ENCODE results near the gene IRX1. TPM values are rescaled to one million over a fixed set of nuclear protein-coding genes. Genes with fewer than 3 reads are reported as not detected.

IRX1 gene
- total RNA-seq, 2 donors from 2014 or later: not detected

DNA sequence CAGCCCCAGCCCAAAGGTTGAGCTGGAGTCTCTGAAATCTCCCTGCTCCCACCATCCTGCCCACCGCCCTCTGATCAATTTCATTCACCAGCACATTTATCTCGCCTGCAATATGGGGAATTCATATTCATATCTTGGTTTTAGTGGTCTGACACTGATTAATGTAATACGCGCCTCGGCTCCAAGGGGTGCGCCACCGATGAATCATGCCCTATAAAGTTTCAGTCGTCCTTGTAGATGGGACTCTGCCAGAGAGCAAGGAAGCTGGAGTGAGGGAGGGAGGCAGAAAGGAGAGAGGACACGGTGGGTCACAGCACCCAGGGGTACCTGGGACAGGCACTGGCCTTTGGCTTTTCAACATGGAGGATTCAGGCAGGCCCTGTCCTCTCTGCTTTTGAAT is 8.9 kb downstream of the IRX1 start:
- H3K4me3 Mint-ChIP-seq: no peak overlapping the region
- no peak overlapping the region for H3K27ac Mint-ChIP-seq
- DNase-seq (no peak), ATAC-seq (replicated peaks in 1 of 2) (no peak)
- peaks cover 0 to 3% of the 10 kb centered on the region in 2 donors for H3K9me3 Mint-ChIP-seq
- H3K27me3 Mint-ChIP-seq (ENCODE audit: low read depth): peaks cover 63% of the 10 kb centered on the region
- peaks cover 5 to 9% of the 10 kb centered on the region in 2 donors for H3K36me3 Mint-ChIP-seq (ENCODE audit: insufficient read depth in 2 of 2)
- H3K4me1 Mint-ChIP-seq (ENCODE audit: low read depth): no peaks in the 10 kb centered on the region

- H3K4me1 Mint-ChIP-seq (ENCODE audit: low read depth): no peaks in the 10 kb centered on the region
- no peak overlapping the region for H3K27ac Mint-ChIP-seq
- no peak for ATAC-seq (replicated peaks in 1 of 2)
- no peak overlapping the region for H3K4me3 Mint-ChIP-seq
- no peak for DNase-seq
- peaks cover 0 to 3% of the 10 kb centered on the region in 2 donors for H3K9me3 Mint-ChIP-seq
- H3K36me3 Mint-ChIP-seq (ENCODE audit: insufficient read depth in 2 of 2): peaks cover 5 to 9% of the 10 kb centered on the region in 2 donors
- peaks cover 63% of the 10 kb centered on the region for H3K27me3 Mint-ChIP-seq (ENCODE audit: low read depth)
Observed at GRCh38 chr5:3605298-3606010, 9.8 kb downstream of the IRX1 start.

GRCh38 chr5:3606121-3606831 is 10.6 kb downstream of the IRX1 start:
- no peak overlapping the region for H3K27ac Mint-ChIP-seq
- no peak for DNase-seq
- no peak overlapping the region for H3K4me3 Mint-ChIP-seq
- no peaks in the 10 kb centered on the region for H3K4me1 Mint-ChIP-seq (ENCODE audit: low read depth)
- peaks cover 5 to 8% of the 10 kb centered on the region in 2 donors for H3K36me3 Mint-ChIP-seq (ENCODE audit: insufficient read depth in 2 of 2)
- peaks cover 0 to 3% of the 10 kb centered on the region in 2 donors for H3K9me3 Mint-ChIP-seq
- H3K27me3 Mint-ChIP-seq (ENCODE audit: low read depth): peaks cover 60% of the 10 kb centered on the region
- ATAC-seq (replicated peaks in 1 of 2): no peak

DNA sequence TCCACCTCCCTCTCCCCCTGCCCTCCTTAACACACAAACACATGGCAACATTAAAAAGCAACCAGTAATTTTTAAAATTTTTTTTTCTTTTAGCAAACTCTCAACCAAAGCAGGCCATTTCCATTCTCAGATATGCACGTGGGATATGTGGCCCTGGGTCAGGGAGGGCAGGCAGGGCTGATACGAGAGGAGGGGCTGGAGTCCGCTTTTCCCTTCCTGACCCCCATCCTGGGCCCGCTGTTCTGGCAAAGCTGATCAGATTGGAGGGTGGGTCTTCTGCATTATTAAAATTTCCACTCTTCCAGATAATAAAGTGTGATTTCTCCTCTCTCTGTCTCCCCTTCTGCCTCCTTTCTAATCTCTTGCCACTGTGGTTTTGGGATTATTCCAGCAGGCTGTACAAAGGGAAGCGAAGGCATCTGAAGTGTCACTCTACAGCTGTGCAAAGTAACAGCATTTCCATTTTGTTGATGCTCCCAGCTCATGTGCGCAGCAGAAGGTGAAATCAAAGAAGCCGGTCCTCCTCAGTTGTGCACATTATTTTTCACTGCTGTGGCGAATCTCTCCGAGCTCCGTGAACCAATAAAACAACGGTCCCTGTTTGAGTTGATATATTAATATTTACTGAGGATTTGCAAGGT is 12.0 kb downstream of the IRX1 start:
- peaks cover 2 to 3% of the 10 kb centered on the region in 2 donors for H3K36me3 Mint-ChIP-seq (ENCODE audit: insufficient read depth in 2 of 2)
- H3K4me3 Mint-ChIP-seq: no peak overlapping the region
- no peaks in the 10 kb centered on the region for H3K4me1 Mint-ChIP-seq (ENCODE audit: low read depth)
- H3K9me3 Mint-ChIP-seq: peaks cover 0 to 2% of the 10 kb centered on the region in 2 donors
- DNase-seq (no peak), ATAC-seq (replicated peaks in 1 of 2) (no peak)
- no peak overlapping the region for H3K27ac Mint-ChIP-seq
- H3K27me3 Mint-ChIP-seq (ENCODE audit: low read depth): peaks cover 49% of the 10 kb centered on the region

DNA sequence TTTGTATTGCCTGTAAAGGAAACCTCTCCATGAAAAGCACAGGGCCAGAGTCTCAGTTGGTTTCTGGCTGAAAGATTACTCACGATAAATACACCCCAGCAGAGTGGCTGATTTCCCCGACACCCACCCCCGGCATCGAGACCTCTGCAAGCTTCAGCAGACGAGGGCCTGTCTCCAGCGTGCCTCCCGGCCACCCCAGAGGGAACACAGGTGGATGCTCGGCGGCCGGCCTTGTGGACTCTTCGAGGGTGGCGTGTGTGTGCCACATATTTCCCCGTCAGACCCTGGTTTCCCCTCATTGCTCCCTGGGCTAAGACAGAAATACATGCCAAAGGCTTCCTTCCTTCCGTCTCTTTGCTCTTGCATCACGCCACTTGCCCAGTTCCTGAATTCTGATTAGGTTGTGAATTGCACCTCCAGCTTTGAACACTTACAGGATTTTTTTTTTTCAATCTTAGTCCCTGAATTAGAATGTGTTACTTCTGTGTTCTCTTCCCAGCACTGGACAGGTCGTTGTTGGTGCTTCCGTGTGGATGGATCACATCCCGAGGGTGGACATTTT is 13.6 kb downstream of the IRX1 start:
- DNase-seq (no peak), ATAC-seq (replicated peaks in 1 of 2) (no peak)
- Mint-ChIP-seq H3K4me3 (no peak overlapping the region), H3K9me3 (peaks cover 0 to 2% of the 10 kb centered on the region in 2 donors), H3K27me3 (ENCODE audit: low read depth) (peaks cover 38% of the 10 kb centered on the region), H3K27ac (no peak overlapping the region), H3K4me1 (ENCODE audit: low read depth) (no peaks in the 10 kb centered on the region), H3K36me3 (ENCODE audit: insufficient read depth in 2 of 2) (peaks cover 0 to 3% of the 10 kb centered on the region in 2 donors)

DNA sequence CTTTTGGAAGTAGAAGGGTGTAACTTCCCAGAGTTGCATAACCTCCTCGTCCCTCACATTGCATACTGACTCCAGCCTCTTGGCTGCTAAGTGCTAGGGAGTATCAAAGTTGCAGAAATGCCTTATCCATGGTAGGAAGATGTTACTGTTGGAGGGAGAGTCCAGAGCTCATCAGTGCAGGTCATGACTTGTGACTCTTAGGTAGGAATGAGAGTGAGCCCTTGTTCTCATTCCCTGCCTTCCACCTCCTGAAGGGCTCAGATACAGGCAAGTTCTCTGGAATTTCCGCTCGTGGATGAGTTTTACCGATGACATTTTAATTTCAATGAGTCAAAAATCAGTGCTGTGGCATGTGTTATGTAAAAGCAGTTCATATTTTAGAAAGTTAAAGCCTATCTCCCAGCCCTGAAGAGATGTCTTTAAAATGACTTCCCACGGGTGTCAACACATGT is 17.0 kb downstream of the IRX1 start:
- Mint-ChIP-seq H3K4me1 (ENCODE audit: low read depth) (no peaks in the 10 kb centered on the region), H3K36me3 (ENCODE audit: insufficient read depth in 2 of 2) (no peaks in the 10 kb centered on the region)

GRCh38 chr5:3613726-3614125 is 18.1 kb downstream of the IRX1 start:
- Mint-ChIP-seq H3K36me3 (ENCODE audit: insufficient read depth in 2 of 2) (no peaks in the 10 kb centered on the region), H3K27ac (no peak overlapping the region), H3K9me3 (peaks cover 0 to 2% of the 10 kb centered on the region in 2 donors), H3K27me3 (ENCODE audit: low read depth) (peaks cover 9% of the 10 kb centered on the region), H3K4me3 (no peak overlapping the region), H3K4me1 (ENCODE audit: low read depth) (no peaks in the 10 kb centered on the region)
- ATAC-seq (replicated peaks in 1 of 2) (no peak), DNase-seq (no peak)

More for the DNA sequence above, 17.0 kb downstream of the IRX1 start:
- ATAC-seq (replicated peaks in 1 of 2) (no peak), DNase-seq (no peak)
- no peak overlapping the region for H3K27ac Mint-ChIP-seq
- H3K27me3 Mint-ChIP-seq (ENCODE audit: low read depth): peaks cover 20% of the 10 kb centered on the region
- H3K4me3 Mint-ChIP-seq: no peak overlapping the region
- peaks cover 0 to 2% of the 10 kb centered on the region in 2 donors for H3K9me3 Mint-ChIP-seq

DNA sequence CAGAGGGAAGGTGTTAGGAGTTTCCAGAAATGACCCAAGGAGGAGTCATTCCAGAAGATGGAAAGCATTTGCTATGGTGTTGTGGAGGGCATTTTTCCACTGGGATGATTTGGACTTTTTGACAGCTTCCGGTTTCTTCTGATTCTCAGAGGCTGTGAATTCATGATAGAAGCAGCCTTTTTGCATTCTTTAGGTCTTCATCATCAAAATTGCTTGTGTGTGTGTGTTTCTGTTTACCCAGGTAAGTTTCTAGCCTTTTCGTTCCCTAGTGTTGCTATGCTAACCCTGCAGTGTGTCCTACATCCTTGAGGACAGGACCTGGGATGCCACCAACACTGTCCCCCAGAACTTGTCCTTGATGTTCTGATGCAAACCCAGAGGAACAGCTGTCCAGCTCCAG is 19.6 kb downstream of the IRX1 start:
- no peak overlapping the region for H3K27ac Mint-ChIP-seq
- peaks cover 7% of the 10 kb centered on the region for H3K27me3 Mint-ChIP-seq (ENCODE audit: low read depth)
- H3K9me3 Mint-ChIP-seq: peaks cover 0 to 2% of the 10 kb centered on the region in 2 donors
- DNase-seq (no peak), ATAC-seq (replicated peaks in 1 of 2) (no peak)
- no peaks in the 10 kb centered on the region for H3K4me1 Mint-ChIP-seq (ENCODE audit: low read depth)
- H3K4me3 Mint-ChIP-seq: no peak overlapping the region
- H3K36me3 Mint-ChIP-seq (ENCODE audit: insufficient read depth in 2 of 2): no peaks in the 10 kb centered on the region

- DNase-seq (no peak), ATAC-seq (replicated peaks in 1 of 2) (no peak)
- Mint-ChIP-seq H3K9me3 (peaks cover 0 to 2% of the 10 kb centered on the region in 2 donors), H3K4me1 (ENCODE audit: low read depth) (no peaks in the 10 kb centered on the region), H3K4me3 (no peak overlapping the region), H3K27me3 (ENCODE audit: low read depth) (peaks cover 7% of the 10 kb centered on the region), H3K27ac (no peak overlapping the region), H3K36me3 (ENCODE audit: insufficient read depth in 2 of 2) (no peaks in the 10 kb centered on the region)
Observed at GRCh38 chr5:3615829-3616228, 20.2 kb downstream of the IRX1 start.

- H3K27me3 Mint-ChIP-seq (ENCODE audit: low read depth): peaks cover 7% of the 10 kb centered on the region
- H3K4me3 Mint-ChIP-seq: no peak overlapping the region
- H3K9me3 Mint-ChIP-seq: peaks cover 0 to 2% of the 10 kb centered on the region in 2 donors
- H3K36me3 Mint-ChIP-seq (ENCODE audit: insufficient read depth in 2 of 2): no peaks in the 10 kb centered on the region
- no peaks in the 10 kb centered on the region for H3K4me1 Mint-ChIP-seq (ENCODE audit: low read depth)
- DNase-seq (no peak), ATAC-seq (replicated peaks in 1 of 2) (no peak)
- H3K27ac Mint-ChIP-seq: no peak overlapping the region
Observed at GRCh38 chr5:3619579-3619978, 23.9 kb downstream of the IRX1 start.

- Mint-ChIP-seq H3K9me3 (peaks cover 3 to 5% of the 10 kb centered on the region in 2 donors), H3K27ac (no peak overlapping the region), H3K36me3 (ENCODE audit: insufficient read depth in 2 of 2) (no peaks in the 10 kb centered on the region), H3K27me3 (ENCODE audit: low read depth) (peaks cover 7% of the 10 kb centered on the region), H3K4me1 (ENCODE audit: low read depth) (no peaks in the 10 kb centered on the region), H3K4me3 (no peak overlapping the region)
- ATAC-seq (replicated peaks in 1 of 2) (no peak), DNase-seq (no peak)
Observed at GRCh38 chr5:3622961-3623360, 27.3 kb downstream of the IRX1 start.

DNA sequence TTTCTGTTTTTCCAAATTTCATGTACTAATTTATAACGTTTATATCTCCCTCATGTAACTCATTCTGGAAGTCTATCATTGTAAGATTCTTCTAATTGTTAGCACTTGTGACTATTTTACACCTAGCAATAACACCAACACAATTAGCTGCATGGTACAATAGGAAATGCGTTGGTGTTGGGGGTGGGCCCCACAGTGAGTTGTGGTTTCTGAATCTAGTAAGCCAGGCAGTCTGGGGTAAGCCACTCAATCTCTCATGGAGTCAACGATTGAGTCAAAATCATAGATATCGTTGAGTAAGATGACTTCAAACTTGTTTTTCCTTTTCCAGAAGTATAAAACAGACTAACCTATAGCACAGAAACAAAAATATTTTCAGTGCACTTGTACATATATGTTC is 30.0 kb downstream of the IRX1 start:
- H3K4me3 Mint-ChIP-seq: no peak overlapping the region
- no peak overlapping the region for H3K27ac Mint-ChIP-seq
- DNase-seq: no peak
- H3K9me3 Mint-ChIP-seq: peaks cover 3 to 8% of the 10 kb centered on the region in 2 donors
- H3K36me3 Mint-ChIP-seq (ENCODE audit: insufficient read depth in 2 of 2): no peaks in the 10 kb centered on the region
- no peaks in the 10 kb centered on the region for H3K4me1 Mint-ChIP-seq (ENCODE audit: low read depth)
- no peaks in the 10 kb centered on the region for H3K27me3 Mint-ChIP-seq (ENCODE audit: low read depth)
- no peak for ATAC-seq (replicated peaks in 1 of 2)

DNA sequence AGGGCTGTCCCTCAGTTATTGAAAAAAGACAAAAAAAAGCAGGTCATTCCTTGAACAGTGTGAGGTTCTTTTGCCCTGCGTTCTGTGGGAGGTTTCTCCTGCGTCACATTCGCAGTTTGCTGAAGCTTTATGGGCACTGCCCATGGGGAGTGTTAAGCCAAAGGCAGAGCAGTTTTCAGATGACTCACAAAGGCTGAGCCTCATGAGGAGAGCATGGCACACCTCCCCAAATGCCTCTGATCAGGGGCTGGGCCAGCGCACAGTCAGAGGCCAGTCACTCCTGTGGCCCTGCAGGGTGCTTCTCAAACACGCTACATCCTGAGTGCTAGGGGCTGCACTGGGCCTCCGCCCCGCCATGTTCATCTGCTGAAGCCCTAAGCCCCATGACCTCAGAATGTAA is 38.4 kb downstream of the IRX1 start:
- H3K4me1 Mint-ChIP-seq (ENCODE audit: low read depth): no peaks in the 10 kb centered on the region
- H3K9me3 Mint-ChIP-seq: peaks cover 0 to 2% of the 10 kb centered on the region in 2 donors

More for the DNA sequence above, 38.4 kb downstream of the IRX1 start:
- Mint-ChIP-seq H3K27ac (no peak overlapping the region), H3K27me3 (ENCODE audit: low read depth) (no peaks in the 10 kb centered on the region), H3K4me3 (no peak overlapping the region), H3K36me3 (ENCODE audit: insufficient read depth in 2 of 2) (peaks cover 0 to 2% of the 10 kb centered on the region in 2 donors)
- no peak for DNase-seq
- no peak for ATAC-seq (replicated peaks in 1 of 2)
